ENCODE data around the gene COL21A1. TPM values are rescaled to one million over a fixed set of nuclear protein-coding genes. Genes with fewer than 3 reads are reported as not detected.
A peak's percentile ranks its signal among the peaks of the same experiment; 100 is the strongest.
"Not testable (repeated sequence)": the region's sequence is repeated elsewhere in the genome, so short reads cannot be mapped to it uniquely, and the experiment has no call there.

COL21A1 gene
- total RNA-seq, 1 donor from 2014 or later = 95.0 TPM

DNA sequence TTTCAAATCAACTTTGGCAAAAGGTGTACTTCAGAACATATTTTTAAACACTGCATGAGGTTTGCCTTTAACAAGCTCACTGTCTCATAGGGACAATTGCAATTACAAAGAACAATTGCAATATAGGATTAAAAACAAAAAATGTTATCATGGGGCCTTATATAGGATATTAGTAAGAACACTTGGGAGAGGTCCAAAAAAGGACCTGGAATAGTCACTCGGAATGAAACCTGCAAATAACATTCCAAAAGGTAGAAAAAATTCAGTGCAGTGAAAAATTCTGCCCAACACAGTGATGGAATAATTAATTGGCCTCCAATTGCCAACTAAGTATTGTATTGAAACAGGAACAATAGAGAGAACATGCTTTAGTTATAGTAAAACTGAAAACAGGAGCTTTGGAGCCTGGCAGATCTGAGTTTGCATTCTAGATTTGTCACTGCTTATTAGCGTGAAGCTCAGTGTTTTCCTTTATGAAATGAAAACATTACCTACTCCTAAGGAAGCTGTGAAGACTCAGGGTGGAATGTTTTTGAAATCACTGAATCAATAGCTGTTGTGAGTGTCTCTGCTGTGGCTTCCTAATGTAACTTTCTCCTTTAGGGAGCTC lies 199.3 kb downstream of the COL21A1 start:
- DNase-seq = no peak

DNA sequence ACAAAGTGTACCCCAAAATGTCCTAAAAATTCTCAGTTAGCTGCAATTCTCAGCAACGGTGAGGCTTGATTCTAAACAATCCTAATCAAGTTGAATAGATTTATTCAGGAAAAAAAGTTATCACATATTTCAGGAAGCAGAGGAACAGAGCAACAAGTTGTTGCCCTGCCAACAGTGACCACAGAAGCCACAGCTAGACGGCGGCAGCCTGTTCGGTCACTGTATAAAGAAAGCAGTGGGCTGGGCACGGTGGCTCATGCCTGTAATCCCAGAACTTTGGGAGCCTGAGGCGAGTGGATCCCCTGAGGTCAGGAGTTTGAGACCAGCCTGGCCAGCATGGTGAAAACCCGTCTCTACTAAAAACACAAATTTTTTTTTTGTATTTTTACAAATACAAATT lies 200.8 kb downstream of the COL21A1 start:
- DNase-seq = no peak

DNA sequence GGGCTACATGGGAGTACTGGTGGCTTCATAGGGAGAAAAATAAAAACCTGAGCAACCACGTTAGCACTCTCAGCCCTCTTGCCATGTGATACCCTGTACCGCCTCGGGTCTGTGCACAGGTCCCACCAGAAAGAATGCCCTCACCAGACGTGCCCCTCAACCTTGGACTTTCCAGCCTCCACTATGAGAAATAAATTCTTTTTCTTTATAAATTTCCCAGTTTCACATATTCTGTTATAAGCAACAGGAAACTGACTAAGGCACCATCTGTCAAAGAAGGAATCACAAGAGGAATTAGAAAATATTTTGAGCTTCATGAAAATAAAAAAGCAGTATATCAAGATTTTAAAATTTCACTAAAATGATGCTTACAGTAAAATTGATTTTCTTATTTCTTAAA lies 203.6 kb downstream of the COL21A1 start:
- no peak for DNase-seq

DNA sequence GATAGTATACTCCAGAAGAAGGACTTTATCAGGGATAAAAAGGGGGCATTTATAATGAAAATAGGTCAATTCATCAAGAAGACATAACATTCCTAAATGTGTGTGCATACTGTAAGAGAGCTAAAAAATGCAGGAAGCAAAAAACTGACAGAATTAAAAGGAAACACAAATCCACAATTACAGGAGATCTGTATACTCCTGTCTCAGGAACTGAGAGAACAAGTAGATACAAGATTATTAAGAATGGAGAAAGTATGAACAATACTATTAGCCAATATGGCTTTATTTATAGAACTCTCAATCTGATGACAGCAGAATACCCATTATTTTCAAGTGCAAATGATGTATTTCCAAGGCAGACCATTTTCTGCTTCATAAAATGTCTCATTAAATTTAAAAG lies 204.3 kb downstream of the COL21A1 start:
- no peak for DNase-seq

DNA sequence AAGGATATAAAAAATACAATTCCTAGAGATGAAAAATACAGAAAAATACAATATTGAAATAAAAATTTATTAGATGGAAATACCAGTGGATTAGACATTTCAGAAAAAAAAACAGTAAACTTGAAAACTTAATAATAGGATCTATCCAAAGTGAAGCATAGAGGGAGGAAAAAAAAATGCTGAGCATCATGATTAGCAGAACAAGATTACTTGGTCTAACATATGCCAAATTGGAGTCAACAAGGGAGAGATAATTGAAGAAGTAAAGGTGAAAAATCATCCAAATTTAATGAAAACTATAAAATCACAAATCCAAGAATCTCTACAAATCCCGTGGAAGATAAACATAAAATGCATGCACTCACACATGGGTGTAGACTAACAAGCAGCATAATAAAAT lies 205.8 kb downstream of the COL21A1 start:
- DNase-seq = no peak

DNA sequence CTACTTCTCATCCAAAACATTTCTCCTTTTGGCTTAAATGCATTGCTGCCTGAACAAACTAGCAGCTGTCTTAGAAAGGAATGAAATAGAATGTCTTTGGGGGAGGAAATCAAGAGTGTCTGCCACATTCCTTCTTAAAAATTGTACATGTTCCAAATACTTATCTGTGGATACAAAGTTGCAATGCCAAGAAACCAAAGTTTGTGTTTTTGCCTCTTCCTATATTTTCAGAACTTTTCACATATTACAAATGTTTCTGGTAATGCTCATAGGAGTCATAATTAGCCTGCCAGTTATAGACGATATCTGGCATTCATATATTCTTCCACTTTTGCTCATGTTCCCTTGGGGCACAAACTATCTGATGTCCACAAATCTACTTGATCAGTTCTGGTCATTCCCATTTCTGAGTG lies 206.5 kb downstream of the COL21A1 start:
- peak; percentile 68 for DNase-seq

DNA sequence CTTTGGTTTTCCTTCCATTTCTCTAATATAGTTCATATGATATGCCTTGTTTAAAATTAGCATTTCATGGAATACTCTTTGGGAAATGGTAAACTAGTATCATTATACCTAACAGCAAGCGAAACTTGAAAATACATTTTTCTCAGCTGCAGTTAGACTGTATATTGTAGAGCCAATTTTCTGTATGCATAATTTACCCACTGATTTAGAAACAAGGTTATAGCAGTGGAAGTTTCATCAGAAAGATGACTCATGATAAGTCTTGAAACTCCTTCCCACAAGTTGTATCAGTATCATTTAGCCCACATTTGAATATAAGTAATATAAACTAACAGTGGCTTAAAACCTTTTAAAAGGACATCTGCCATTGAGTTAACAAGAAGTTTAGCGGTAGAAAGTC lies 207.2 kb downstream of the COL21A1 start:
- DNase-seq = no peak

DNA sequence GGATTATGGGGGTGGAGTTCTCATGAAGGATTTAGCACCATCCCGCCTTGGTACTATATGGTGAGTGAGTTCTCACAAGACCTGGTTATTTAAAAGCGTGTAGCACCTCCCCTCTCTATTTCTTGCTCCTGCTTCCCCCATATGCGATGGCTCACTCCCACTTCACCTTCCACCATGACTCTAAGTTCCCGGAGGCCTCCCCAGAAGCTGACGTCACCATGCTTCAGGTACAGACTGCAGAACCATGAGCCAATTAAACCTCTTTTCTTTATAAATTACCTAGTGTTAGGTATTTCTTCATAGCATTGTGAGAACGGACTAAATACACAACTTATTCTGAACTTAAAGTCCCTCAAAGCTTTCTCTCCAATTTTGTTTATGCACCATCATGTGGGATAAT lies 208.6 kb downstream of the COL21A1 start:
- DNase-seq = no peak

DNA sequence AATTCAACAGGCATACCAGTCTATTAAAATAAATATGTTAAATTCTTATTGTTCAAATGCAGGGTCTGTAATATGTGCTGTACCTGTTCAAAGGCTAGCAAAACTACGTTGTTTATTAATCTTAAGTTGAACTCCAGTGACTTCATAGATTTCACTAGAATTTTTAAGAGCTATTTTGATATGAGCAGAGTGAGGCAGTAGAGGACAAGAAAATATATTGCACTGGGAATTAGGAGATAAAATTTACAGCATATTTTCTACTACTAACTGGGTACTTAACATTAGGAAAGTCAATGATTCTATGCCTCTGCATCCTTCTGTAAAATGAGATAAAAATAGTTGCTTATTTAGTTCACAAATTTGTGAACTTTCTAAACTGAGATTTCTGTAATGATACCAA lies 209.8 kb downstream of the COL21A1 start:
- no peak for DNase-seq

DNA sequence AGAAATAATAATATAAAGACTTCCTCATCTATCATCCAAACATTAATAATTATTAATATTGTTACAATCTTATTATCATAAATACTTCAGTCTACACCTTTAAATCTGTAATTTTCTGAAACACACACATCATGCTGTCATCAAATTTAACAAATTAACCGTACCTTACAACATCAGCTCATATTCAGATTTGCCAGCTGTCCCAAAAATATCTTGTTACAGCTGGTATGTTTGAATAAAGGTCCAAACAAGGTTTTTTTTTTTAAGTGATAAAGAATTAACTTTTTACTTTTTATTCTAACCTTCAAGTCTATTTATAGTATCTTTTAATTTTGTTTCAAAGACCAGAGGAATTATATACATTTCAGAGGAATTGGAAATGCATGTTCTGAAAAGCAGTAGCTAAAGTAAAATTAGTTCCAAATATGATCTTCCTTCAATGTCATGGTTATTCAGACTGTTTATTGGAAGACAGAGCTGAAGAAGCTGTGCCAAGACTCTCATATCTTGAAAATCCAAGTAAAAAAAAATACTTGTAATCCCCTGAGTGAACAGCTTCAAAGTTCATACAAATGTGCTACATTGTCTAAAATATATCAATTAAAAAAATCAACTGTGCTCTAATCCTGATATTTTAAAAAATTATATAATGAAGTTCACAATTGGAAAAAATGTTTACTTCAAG lies 210.3 kb downstream of the COL21A1 start:
- DNase-seq = peak; percentile 75

DNA sequence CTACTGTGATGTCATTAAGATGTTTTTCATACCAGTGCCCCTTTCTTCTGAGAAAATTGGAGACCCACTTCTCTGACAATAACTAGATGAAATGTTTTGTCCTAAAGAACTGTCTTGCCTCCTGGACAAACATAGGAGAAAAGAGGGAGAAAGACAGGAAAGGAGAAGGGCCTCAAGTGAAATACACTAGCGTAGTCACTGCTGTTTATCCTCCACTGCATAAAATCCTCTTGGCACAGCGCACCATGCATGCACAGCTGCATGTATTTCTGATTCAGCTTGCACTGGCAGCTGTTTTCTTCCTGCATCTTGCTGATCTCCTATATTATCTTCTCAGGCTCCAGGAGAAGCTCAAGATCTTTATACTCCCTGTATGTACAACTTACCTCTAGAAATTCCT lies 214.0 kb downstream of the COL21A1 start:
- DNase-seq = peak; percentile 86

DNA sequence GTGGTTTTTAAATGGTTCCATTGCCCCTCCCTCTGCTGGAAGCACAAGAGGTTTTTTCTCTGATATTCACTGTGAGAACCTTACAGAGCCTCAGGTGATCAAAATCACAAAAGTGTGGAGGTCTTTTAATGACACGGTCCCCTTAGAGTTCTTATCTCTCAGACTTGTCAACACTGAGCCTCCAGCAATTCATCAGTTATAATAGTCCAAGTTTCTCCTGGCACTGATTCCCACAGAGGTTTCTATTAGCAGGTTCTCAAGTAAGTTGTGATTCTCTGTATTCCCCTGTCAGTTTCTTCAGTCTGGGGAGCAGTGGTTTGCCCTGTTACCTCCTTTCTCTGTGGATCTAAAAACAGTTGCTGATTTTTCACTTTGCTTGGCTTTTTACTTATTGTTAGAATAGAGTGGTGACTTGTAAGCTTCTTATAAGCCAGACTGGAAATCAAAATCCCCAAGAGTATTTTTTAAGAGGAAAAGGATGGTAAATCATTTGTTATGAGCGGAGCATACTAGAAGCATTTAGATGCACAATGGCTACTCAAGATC lies 214.6 kb downstream of the COL21A1 start:
- no peak for DNase-seq

DNA sequence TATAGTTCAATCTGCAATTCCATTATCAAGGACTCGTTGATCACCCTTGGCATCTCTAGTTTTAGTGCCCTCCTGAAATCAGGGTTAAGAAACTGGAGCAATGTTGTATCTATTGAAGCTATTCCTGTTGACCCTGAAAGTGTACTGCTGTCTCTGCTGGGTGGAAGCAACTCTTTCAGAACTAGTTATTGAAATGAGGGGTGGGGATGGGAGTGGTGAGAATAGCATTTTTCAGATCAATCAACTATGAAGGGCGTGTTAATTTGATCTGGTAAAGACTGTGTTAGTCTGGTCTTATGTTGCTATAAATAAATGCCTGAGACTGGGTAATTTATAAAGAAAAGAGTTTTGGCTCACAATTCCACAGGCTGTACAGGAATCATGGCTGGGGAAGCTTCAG lies 219.5 kb downstream of the COL21A1 start:
- DNase-seq = no peak

DNA sequence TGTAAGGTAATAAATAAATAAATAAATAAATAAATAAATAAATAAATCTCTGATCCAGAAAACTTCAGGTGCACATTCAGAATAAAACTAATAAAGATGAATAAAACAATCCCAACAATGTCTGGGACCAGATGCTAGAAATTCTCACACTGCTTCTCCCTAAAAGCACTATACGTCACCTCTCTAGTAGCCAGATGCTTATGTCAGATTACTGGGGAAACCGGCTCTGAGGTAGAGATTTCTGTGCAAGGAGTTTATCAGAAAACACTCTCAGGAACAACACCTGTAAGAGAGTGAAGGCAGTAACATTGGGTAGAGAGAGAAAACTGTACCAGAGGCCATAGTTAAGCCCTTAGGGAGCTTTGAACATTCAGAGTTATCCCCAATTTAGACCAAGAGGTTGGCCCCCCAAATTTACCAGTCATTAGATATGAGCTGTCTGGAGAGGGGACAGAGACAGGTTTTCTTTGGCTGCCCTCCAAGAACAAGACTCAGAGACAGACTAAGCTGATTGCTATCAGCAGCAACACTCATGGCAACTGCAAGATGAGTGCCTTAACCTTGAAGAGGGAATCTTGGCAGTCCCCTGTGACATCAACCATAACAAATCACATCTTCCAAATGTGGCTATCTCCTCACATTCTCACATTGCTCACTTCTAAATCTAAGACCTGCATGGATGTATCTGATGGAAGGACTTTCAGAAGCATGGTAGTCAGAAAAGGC lies 220.8 kb downstream of the COL21A1 start:
- no peak for DNase-seq

DNA sequence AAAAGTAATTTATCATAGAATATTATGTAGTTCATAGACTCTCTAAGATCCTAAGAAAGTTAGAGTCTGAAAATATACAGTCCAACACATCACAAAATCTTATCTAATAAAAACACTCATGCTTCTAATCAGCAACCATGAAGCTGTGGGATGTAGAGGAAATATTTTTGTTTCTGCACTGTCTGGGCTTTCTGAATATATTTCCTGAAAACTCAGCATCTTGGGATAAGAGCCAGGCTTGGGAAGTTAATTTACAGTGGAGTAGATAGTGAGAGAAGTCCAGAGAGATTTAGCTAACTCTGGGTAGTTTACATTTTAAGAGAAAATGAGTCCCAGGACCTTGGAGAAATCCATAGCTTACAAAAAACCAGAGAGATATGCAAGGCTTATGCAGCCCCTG lies 221.6 kb downstream of the COL21A1 start:
- DNase-seq = peak; percentile 57

DNA sequence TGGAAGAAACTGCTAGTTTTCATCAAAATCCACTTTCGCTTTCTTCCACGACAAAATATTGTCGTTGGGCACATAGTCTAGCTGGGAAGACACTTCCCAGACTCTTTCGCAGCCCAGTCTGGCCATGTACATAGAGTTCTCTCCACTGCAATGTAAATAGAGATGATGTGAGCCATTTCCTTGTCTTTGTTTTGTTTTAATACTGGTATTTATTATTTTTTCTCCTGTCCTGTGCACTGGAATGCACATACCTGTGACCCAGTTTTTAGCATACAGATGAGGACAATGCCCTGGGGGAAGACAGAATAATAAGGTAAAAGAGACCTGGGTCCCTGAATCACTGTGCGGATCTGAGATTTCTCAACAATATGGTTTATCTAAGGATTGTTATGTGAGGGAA lies 222.4 kb downstream of the COL21A1 start:
- DNase-seq = no peak

DNA sequence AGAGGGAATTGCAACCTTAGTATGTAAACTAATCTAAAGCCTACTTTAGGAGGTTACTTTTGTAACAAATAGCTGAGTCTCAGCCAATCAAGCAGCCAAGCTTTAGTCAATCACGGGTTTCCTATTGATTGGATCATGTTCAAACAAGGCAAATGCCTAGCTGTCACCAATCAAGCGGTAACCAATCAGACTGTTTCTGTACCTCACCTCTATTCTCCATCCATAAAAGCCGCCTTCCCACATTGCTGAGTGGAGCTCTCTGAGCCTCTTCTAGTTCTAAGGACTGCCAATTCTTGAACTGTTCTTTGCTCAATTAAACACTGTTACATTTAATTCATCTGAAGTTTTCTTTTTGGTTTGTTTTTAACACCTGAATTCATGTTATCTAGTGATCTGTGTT lies 223.6 kb downstream of the COL21A1 start:
- no peak for DNase-seq

DNA sequence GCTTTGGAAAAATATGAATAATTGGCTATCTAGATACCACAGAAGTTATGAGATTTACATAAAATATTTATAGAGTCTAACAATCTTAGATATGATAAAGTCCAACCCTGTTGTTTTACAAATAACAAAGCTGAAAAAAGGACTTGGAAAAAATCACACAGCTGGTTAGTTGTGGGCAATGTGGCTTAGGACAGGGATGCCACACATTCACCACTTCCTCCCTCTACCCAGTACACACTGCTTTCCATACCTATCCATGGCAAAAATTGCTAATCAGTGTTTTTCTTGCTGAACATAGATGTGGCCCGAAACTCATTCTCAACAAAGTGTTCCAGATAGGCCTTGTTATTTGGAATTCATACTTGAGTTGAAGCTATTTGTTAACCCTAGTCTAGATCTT lies 224.7 kb downstream of the COL21A1 start:
- no peak for DNase-seq

DNA sequence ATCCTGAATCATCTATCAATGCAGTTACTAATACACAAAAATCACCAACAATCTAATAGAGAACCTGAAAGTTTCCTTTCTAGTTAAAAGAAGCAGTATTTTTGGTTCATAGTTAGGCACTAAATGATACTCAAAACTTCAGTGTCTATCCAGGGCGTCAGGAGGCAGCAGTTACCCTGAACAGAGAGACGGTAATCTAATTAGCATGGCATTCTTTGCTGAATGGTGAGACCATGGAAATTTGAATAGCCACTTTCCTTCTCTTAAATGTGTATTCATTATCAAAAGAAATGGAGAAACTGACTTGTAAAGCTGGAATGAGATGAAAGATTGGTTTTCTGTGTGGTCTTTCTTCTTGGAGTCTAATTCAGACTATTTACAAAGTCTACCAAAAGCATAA lies 225.4 kb downstream of the COL21A1 start:
- peak; percentile 44 for DNase-seq

DNA sequence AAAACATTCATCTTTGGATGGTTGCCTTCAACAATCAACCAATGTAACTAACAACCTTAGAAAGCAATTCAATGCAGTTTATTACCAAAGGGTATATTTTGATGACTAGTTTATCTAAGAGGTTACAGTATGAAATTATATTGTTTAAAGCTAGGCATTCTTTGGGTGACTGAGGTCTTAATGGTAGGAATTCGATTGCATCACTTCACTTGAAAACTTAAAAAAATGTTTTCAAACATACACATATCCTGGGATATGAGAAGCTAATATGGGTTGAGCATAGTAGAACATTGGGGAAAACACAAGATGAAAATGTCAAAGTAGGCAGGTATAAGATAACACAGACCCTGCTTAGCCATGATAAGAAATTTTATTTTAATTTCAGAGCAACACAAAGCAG lies 227.4 kb downstream of the COL21A1 start:
- DNase-seq = no peak

DNA sequence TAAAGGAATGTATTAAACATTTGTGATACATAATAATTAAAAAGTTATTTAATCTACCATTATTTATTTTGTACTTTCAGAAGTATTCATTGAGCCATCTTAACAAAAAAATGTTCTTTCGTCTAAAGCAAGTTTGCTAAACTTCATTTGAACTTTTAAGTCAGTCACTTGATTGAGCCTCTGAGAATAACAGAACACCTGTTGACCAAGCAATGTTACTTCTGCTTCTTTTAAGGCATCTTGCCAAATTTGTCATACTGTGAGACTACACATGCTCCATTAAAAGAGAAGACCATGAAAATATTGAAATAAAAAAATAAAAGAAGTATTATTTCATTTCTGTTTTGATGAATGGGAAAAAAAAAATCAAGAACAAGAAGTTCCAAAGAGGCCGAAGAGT lies 230.2 kb downstream of the COL21A1 start:
- DNase-seq = peak; percentile 80

DNA sequence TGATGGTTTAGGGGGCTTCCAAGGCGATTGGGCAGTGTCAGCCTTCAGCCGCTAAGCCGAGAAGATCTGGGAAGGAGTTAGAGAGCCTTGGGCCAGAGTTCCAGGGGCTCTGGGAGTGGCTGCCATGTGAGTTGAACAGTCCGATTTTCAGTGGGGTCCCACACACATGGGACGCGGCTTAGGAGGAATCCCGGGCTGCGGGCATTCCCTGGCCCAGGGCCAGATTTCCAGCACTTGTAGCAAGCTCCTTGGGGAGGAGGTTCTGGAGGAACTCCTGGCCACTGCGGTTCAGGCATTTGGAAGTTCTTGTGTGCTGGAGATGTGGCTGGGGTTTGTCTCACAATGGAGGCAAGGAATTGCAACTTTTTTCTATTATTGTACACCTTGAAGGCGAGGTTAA lies 233.3 kb downstream of the COL21A1 start:
- not testable (repeated sequence) for DNase-seq

DNA sequence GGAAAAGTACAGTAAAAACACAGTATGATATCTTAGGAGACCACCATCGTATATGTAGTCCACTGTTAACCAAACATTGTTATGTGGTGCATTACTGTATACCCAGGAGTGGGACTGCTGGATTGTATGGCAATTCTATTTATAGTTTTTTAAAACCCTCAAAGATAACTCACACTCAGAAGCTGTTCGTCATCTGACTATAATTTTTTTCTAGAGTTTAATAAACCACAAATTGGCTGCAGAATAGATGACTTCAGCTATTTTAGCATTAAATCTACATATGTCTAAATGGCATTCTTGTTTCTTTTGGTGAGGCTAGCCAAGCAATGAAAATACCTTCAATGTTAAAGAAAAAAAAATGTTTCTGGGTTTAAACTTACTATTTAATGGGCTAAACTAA lies 237.7 kb downstream of the COL21A1 start:
- no peak for DNase-seq
